Activated naive CD4-positive, alpha-beta T cell treated with anti-CD3 and anti-CD28 coated beads for 36 hours (primary cell): ENCODE data around the gene WRNIP1. TPM values are rescaled to one million over a fixed set of nuclear protein-coding genes. Genes with fewer than 3 reads are reported as not detected.

Experiments
- CTCF ChIA-PET: fragments of 350-600 bp; sonication (Branson Sonifier 250); formaldehyde crosslinking; loops from one replicate; lab custom pipeline; 2021; ENCODE audit warnings: antibody characterized with exemption; lab: Charles Lee
- DNase-seq: peaks from one replicate; pipeline ENCODE4 v3.0.0-alpha.2; 2020
- H3K27ac Mint-ChIP-seq: one replicate; pipeline ENCODE4 v1.8.0; 2021; ENCODE audit warnings: mild to moderate bottlenecking, mixed read lengths
- H3K27me3 Mint-ChIP-seq: one replicate; pipeline ENCODE4 v1.8.0; 2021; ENCODE audit warnings: low read depth, mixed read lengths
- H3K36me3 Mint-ChIP-seq: one replicate; pipeline ENCODE4 v1.8.0; 2021; ENCODE audit warnings: low read depth, mixed read lengths
- H3K4me1 Mint-ChIP-seq: one replicate; pipeline ENCODE4 v1.8.0; 2021; ENCODE audit warnings: low read depth, mixed read lengths
- H3K4me3 Mint-ChIP-seq: one replicate; pipeline ENCODE4 v1.8.0; 2021; ENCODE audit warnings: mild to moderate bottlenecking, moderate library complexity, mixed read lengths
- H3K9me3 Mint-ChIP-seq: one replicate; pipeline ENCODE4 v1.8.0; 2021; ENCODE audit warnings: mixed read lengths
- intact Hi-C: fragments of 100-400 bp; cut with micrococcal nuclease; formaldehyde crosslinking; loops from one replicate; pipeline ENCODE4 v1.15.1; 2023
- total RNA-seq, 2 experiments: library from RNA; stranded (reverse); gene quantifications; one replicate each; pipeline ENCODE4 v1.2.3, GENCODE V29; 2021

WRNIP1 gene
- 10 to 100 TPM; 19.2 to 21.7 TPM for total RNA-seq

- peaks cover 13% of the 10 kb centered on the region for H3K36me3 Mint-ChIP-seq
- no peaks in the 10 kb centered on the region for H3K27me3 Mint-ChIP-seq
- no peaks in the 10 kb centered on the region for H3K9me3 Mint-ChIP-seq
- H3K27ac Mint-ChIP-seq = peak within 1 kb of the TSS; percentile 96
- peak within 1 kb of the TSS; percentile 93 for H3K4me3 Mint-ChIP-seq
- intact Hi-C loops = loop anchor here (1.0 to 10.0 kb wide), 10 partner anchors 75 to 1369 kb away; partner anchors contain the start of genes BPHL, ECI2, GMDS and PSMG4
- peak; percentile 97 for DNase-seq
- CTCF ChIA-PET = interaction anchor here (0.7 to 2.1 kb wide), 3 partner anchors 15 to 134 kb away, joined by 3 to 7 read pairs (median 3); partner anchors contain the start of gene MYLK4
- peaks cover 45% of the 10 kb centered on the region for H3K4me1 Mint-ChIP-seq
Measured at GRCh38 chr6:2765166-2765895, at the start of gene WRNIP1. TSS of gene WRNIP1 (plus strand) at chr6:2765393. CDS start at chr6:2765623, 230 bp downstream.

- H3K27me3 Mint-ChIP-seq = peaks cover 3% of the 10 kb centered on the region
- peaks cover 5% of the 10 kb centered on the region for H3K4me1 Mint-ChIP-seq
- no peak overlapping the region for H3K27ac Mint-ChIP-seq
- no peaks in the 10 kb centered on the region for H3K36me3 Mint-ChIP-seq
- H3K9me3 Mint-ChIP-seq = peaks cover 2% of the 10 kb centered on the region
- intact Hi-C loops = no loop called here
- CTCF ChIA-PET = interaction anchor here (0.9 kb wide), 1 partner anchor 45 kb away, joined by 3 read pairs; no protein-coding TSS in a partner anchor
- H3K4me3 Mint-ChIP-seq = no peak overlapping the region
- DNase-seq = no peak
Measured at GRCh38 chr6:2715737-2716136, 49.5 kb upstream of the WRNIP1 start.

GRCh38 chr6:2716936-2717700 lies 48.1 kb upstream of the WRNIP1 start:
- CTCF ChIA-PET = no interaction called here
- Mint-ChIP-seq H3K4me3 (no peak overlapping the region), H3K4me1 (peaks cover 5% of the 10 kb centered on the region), H3K9me3 (no peaks in the 10 kb centered on the region), H3K36me3 (no peaks in the 10 kb centered on the region), H3K27me3 (no peaks in the 10 kb centered on the region), H3K27ac (no peak overlapping the region)
- no peak for DNase-seq
- intact Hi-C loops = no loop called here

- Mint-ChIP-seq H3K27ac (no peak overlapping the region), H3K4me3 (no peak overlapping the region), H3K36me3 (no peaks in the 10 kb centered on the region), H3K9me3 (peaks cover 3% of the 10 kb centered on the region), H3K27me3 (no peaks in the 10 kb centered on the region), H3K4me1 (peaks cover 5% of the 10 kb centered on the region)
- CTCF ChIA-PET = interaction anchor here (0.6 to 1.4 kb wide), 3 partner anchors 32 to 123 kb away, joined by 3 to 5 read pairs (median 3); partner anchors contain the start of gene SERPINB1
- intact Hi-C loops = no loop called here
- no peak for DNase-seq
Measured at GRCh38 chr6:2718334-2719092, 46.7 kb upstream of the WRNIP1 start.

GRCh38 chr6:2719093-2719455 lies 46.1 kb upstream of the WRNIP1 start:
- H3K4me3 Mint-ChIP-seq = no peak overlapping the region
- H3K27ac Mint-ChIP-seq = no peak overlapping the region
- no peaks in the 10 kb centered on the region for H3K27me3 Mint-ChIP-seq
- no peak for DNase-seq
- no peaks in the 10 kb centered on the region for H3K36me3 Mint-ChIP-seq
- CTCF ChIA-PET = interaction anchor here (0.6 to 1.4 kb wide), 4 partner anchors 31 to 1283 kb away, joined by 3 to 5 read pairs (median 3); partner anchors contain the start of gene SERPINB1
- H3K9me3 Mint-ChIP-seq = peaks cover 3% of the 10 kb centered on the region
- intact Hi-C loops = no loop called here
- H3K4me1 Mint-ChIP-seq = peaks cover 5% of the 10 kb centered on the region

- H3K27me3 Mint-ChIP-seq = no peaks in the 10 kb centered on the region
- intact Hi-C loops = no loop called here
Measured at GRCh38 chr6:2721219-2721618, 44.0 kb upstream of the WRNIP1 start.

GRCh38 chr6:2725364-2725988 lies 39.7 kb upstream of the WRNIP1 start:
- H3K27me3 Mint-ChIP-seq = peaks cover 3% of the 10 kb centered on the region
- no peak for DNase-seq
- intact Hi-C loops = no loop called here
- no peak overlapping the region for H3K27ac Mint-ChIP-seq
- no peak overlapping the region for H3K4me3 Mint-ChIP-seq
- H3K36me3 Mint-ChIP-seq = no peaks in the 10 kb centered on the region
- CTCF ChIA-PET = interaction anchor here (1.2 to 1.3 kb wide), 2 partner anchors 13 to 25 kb away, joined by 3 to 4 read pairs; no protein-coding TSS in a partner anchor
- H3K4me1 Mint-ChIP-seq = no peaks in the 10 kb centered on the region
- peaks cover 3% of the 10 kb centered on the region for H3K9me3 Mint-ChIP-seq

More at GRCh38 chr6:2721219-2721618, 44.0 kb upstream of the WRNIP1 start:
- no peak overlapping the region for H3K4me3 Mint-ChIP-seq
- H3K36me3 Mint-ChIP-seq = no peaks in the 10 kb centered on the region
- peaks cover 5% of the 10 kb centered on the region for H3K4me1 Mint-ChIP-seq
- CTCF ChIA-PET = no interaction called here
- no peak overlapping the region for H3K27ac Mint-ChIP-seq
- peaks cover 3% of the 10 kb centered on the region for H3K9me3 Mint-ChIP-seq
- no peak for DNase-seq

DNA sequence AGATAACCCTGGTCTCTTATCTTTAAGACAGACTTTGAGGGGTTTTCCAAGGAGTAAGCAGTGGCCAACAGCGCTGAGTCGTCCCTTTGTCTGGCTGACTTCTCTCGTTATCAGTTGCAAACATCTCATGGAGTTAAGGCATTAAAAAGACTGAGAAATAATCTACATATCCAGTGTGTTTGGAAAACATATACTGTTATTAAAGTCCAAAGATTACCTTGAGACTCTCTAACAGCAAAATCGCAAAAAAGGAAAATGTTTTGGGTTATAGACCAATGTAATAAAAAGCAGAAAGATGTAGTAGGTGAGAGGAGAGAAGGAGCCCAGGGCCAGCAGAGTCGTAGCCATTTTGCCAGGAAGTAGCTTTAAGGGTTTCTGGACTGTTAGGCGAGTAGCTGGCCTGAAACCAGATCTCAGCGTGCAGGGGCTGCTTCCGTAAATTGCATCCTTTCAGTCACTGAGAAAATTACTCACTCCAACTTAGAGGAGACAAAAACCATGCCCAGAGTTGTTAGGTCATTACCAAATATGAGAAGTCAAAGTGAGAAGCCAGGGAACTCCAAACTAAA lies 39.1 kb upstream of the WRNIP1 start:
- no peak for DNase-seq
- CTCF ChIA-PET = interaction anchor here (1.0 to 1.2 kb wide), 2 partner anchors 12 to 24 kb away, joined by 3 read pairs; no protein-coding TSS in a partner anchor
- Mint-ChIP-seq H3K36me3 (no peaks in the 10 kb centered on the region), H3K4me1 (no peaks in the 10 kb centered on the region), H3K27me3 (peaks cover 3% of the 10 kb centered on the region), H3K27ac (no peak overlapping the region), H3K4me3 (no peak overlapping the region), H3K9me3 (peaks cover 3% of the 10 kb centered on the region)
- intact Hi-C loops = no loop called here

DNA sequence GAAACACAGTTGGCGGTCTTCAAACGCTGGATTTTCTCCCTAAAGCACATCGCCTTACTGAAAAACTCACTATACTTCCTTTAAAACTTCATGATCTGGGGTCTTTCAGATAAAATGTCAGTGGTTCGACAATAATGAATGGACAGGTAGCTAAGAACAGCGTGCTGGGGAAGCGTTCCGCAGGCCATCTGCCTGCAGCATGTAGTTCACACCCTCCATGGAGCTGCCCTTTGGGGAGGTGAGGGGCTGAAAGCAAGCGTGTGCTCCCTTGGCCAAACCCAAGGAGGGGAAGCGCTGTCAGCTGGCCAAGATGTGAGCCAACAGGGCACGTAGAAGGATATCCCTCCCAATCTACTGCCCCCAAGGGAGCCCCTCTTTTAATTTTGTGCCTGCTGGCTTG lies 35.3 kb upstream of the WRNIP1 start:
- Mint-ChIP-seq H3K27me3 (peaks cover 3% of the 10 kb centered on the region), H3K9me3 (no peaks in the 10 kb centered on the region), H3K4me1 (peaks cover 3% of the 10 kb centered on the region), H3K4me3 (no peak overlapping the region), H3K27ac (no peak overlapping the region), H3K36me3 (no peaks in the 10 kb centered on the region)
- DNase-seq = no peak
- intact Hi-C loops = no loop called here
- CTCF ChIA-PET = interaction anchor here (0.6 to 0.8 kb wide), 2 partner anchors 13 to 78 kb away, joined by 3 read pairs; no protein-coding TSS in a partner anchor

GRCh38 chr6:2730353-2731107 lies 34.7 kb upstream of the WRNIP1 start:
- peaks cover 3% of the 10 kb centered on the region for H3K4me1 Mint-ChIP-seq
- no peak for DNase-seq
- CTCF ChIA-PET = interaction anchor here (0.6 kb wide), 1 partner anchor 79 kb away, joined by 3 read pairs; no protein-coding TSS in a partner anchor
- H3K27ac Mint-ChIP-seq = no peak overlapping the region
- H3K9me3 Mint-ChIP-seq = no peaks in the 10 kb centered on the region
- no peaks in the 10 kb centered on the region for H3K36me3 Mint-ChIP-seq
- intact Hi-C loops = no loop called here
- peaks cover 3% of the 10 kb centered on the region for H3K27me3 Mint-ChIP-seq
- no peak overlapping the region for H3K4me3 Mint-ChIP-seq
